Right cardiac atrium (tissue), 5 donors: ENCODE measurements around the gene ATF4. TPM values are rescaled to one million over a fixed set of nuclear protein-coding genes. Genes with fewer than 3 reads are reported as not detected.
A peak's percentile ranks its signal among the peaks of the same experiment; 100 is the strongest.

ENCODE experiments used
- ATAC-seq, 2 donors: fragments of 200-7000 bp; cut with Tn5 transposase; one replicate each; pipeline versions ENCODE4 v1.8.0 to v1.9.1; 2020; ENCODE audit warnings: moderate library complexity in 2 of 2, mild to moderate bottlenecking in 1 of 2
- DNase-seq, 3 donors: peaks; one replicate each; pipeline ENCODE4 v3.0.0-alpha.2; 2020
- H3K27ac ChIP-seq: one replicate; pipeline ENCODE4 v1.5.1; 2013; ENCODE audit warnings: mild to moderate bottlenecking, low read length, control low read depth, moderate library complexity
- H3K27me3 ChIP-seq: one replicate; pipeline ENCODE4 v1.6.1; 2013; ENCODE audit not compliant: control insufficient read depth, insufficient read depth
- H3K4me1 ChIP-seq: one replicate; pipeline ENCODE4 v1.6.1; 2013; ENCODE audit warnings: low read length; ENCODE audit not compliant: control insufficient read depth, insufficient read depth
- H3K4me3 ChIP-seq: one replicate; pipeline ENCODE4 v1.5.1; 2013; ENCODE audit warnings: low read length, control low read depth
- H3K9me3 ChIP-seq: one replicate; pipeline ENCODE4 v1.6.1; 2013; ENCODE audit warnings: low read length; ENCODE audit not compliant: control insufficient read depth
- WGBS: extraction: QIAGEN DNeasy Blood & Tissue Kit; methylation state at CpG from one replicate; pipeline ENCODE4 v1.1.7; 2013; 5-methylcytosine and 5-hydroxymethylcytosine counted together
- intact Hi-C, 4 donors: fragments of 100-400 bp; cut with DNase I; formaldehyde crosslinking; loops; one replicate each; pipeline versions ENCODE4 v1.11.0 to v1.14.0; 2022 to 2023
- polyA plus RNA-seq: library from polyadenylated mRNA; stranded (reverse); fragments of 200-250 nt; gene quantifications from one replicate; pipeline ENCODE4 v1.2.3, GENCODE V29; 2013
- total RNA-seq, 4 donors: library from RNA; stranded (reverse); fragmentation: NEBNext Ultra II Directional; extraction: Animal tissue kit (Norgen Biotek cat#: 25700); gene quantifications; one replicate each; pipeline ENCODE4 v1.2.1, GENCODE V29; 2021
- donor health status: healthy with polysubstance abuse.
- donor health status: DM: no; HTN: yes; CAD: no.
- donor health status: DM: no; HTN: no; CAD: no.
- donor health status: DM: no; HTN: yes; CAD: no; lungs with severe emphysema.
- donor health status: DM: yes; HTN: yes; CAD: no.

ATF4 gene
- total and polyA plus RNA-seq, 5 donors, result 156 to 254 (median 193) TPM

GRCh38 chr22:39478441-39478850 is 41.9 kb upstream of the ATF4 start:
- 46% methylated on average over 9 of the region's 9 CpGs for WGBS
- no peak overlapping the region for H3K27ac ChIP-seq
- intact Hi-C loops, result no loop called here
- no peaks in the 10 kb centered on the region for H3K27me3 ChIP-seq
- no peaks in the 10 kb centered on the region for H3K9me3 ChIP-seq
- ATAC-seq, result peak; percentile 29 to 44
- no peak overlapping the region for H3K4me3 ChIP-seq
- peaks cover 7% of the 10 kb centered on the region for H3K4me1 ChIP-seq
- DNase-seq, result peak in 1 of 3 donors; percentile 71

GRCh38 chr22:39479254-39479653 is 41.1 kb upstream of the ATF4 start:
- Histone ChIP-seq H3K4me1 (peaks cover 7% of the 10 kb centered on the region), H3K4me3 (no peak overlapping the region), H3K27me3 (no peaks in the 10 kb centered on the region), H3K9me3 (no peaks in the 10 kb centered on the region), H3K27ac (no peak overlapping the region)
- WGBS, result 86% methylated on average over 3 of the region's 3 CpGs
- DNase-seq (peak in 1 of 3 donors; percentile 29), ATAC-seq (no peak)
- intact Hi-C loops, result no loop called here

- H3K27ac ChIP-seq, result no peak overlapping the region
- intact Hi-C loops, result no loop called here
- DNase-seq (no peak), ATAC-seq (no peak)
- no peaks in the 10 kb centered on the region for H3K9me3 ChIP-seq
- H3K4me1 ChIP-seq, result peaks cover 7% of the 10 kb centered on the region
- H3K4me3 ChIP-seq, result no peak overlapping the region
- 72% methylated on average over 1 of the region's 1 CpG for WGBS
- H3K27me3 ChIP-seq, result no peaks in the 10 kb centered on the region
Observed at GRCh38 chr22:39480557-39480956, 39.8 kb upstream of the ATF4 start.

- H3K27ac ChIP-seq, result no peak overlapping the region
- 95% methylated on average over 16 of the region's 16 CpGs for WGBS
- DNase-seq (no peak), ATAC-seq (no peak)
- peaks cover 5% of the 10 kb centered on the region for H3K4me1 ChIP-seq
- no peaks in the 10 kb centered on the region for H3K27me3 ChIP-seq
- H3K9me3 ChIP-seq, result no peaks in the 10 kb centered on the region
- intact Hi-C loops, result no loop called here
- no peak overlapping the region for H3K4me3 ChIP-seq
Observed at GRCh38 chr22:39481054-39481453, 39.3 kb upstream of the ATF4 start.

- DNase-seq (peak in 1 of 3 donors; percentile 8), ATAC-seq (no peak)
- Histone ChIP-seq H3K9me3 (no peaks in the 10 kb centered on the region), H3K4me3 (no peak overlapping the region), H3K4me1 (peaks cover 3% of the 10 kb centered on the region), H3K27ac (no peak overlapping the region), H3K27me3 (no peaks in the 10 kb centered on the region)
- intact Hi-C loops, result no loop called here
- WGBS, result 94% methylated on average over 5 of the region's 5 CpGs
Observed at GRCh38 chr22:39481595-39481994, 38.8 kb upstream of the ATF4 start.

GRCh38 chr22:39482768-39483167 is 37.6 kb upstream of the ATF4 start:
- Histone ChIP-seq H3K4me3 (no peak overlapping the region), H3K27me3 (no peaks in the 10 kb centered on the region), H3K9me3 (no peaks in the 10 kb centered on the region), H3K4me1 (peaks cover 3% of the 10 kb centered on the region), H3K27ac (no peak overlapping the region)
- 81% methylated on average over 3 of the region's 3 CpGs for WGBS
- DNase-seq (peak in 1 of 3 donors; percentile 32), ATAC-seq (no peak)
- intact Hi-C loops, result no loop called here

- no peaks in the 10 kb centered on the region for H3K9me3 ChIP-seq
- no peak overlapping the region for H3K27ac ChIP-seq
- H3K4me3 ChIP-seq, result no peak overlapping the region
- H3K27me3 ChIP-seq, result no peaks in the 10 kb centered on the region
- DNase-seq (peak in 2 of 3 donors; percentile 56 to 63), ATAC-seq (peak; percentile 5 to 61)
- WGBS, result 85% methylated on average over 45 of the region's 45 CpGs
- H3K4me1 ChIP-seq, result no peaks in the 10 kb centered on the region
- intact Hi-C loops, result no loop called here
Observed at GRCh38 chr22:39486951-39487825, 33.2 kb upstream of the ATF4 start.

- H3K27me3 ChIP-seq, result no peaks in the 10 kb centered on the region
- H3K27ac ChIP-seq, result no peak overlapping the region
- H3K4me3 ChIP-seq, result no peak overlapping the region
- H3K4me1 ChIP-seq, result no peaks in the 10 kb centered on the region
- intact Hi-C loops, result no loop called here
- WGBS, result 97% methylated on average over 70 of the region's 70 CpGs
- DNase-seq, result peak in 2 of 3 donors; percentile 48 to 64
- no peaks in the 10 kb centered on the region for H3K9me3 ChIP-seq
- no peak for ATAC-seq
Observed at GRCh38 chr22:39487826-39488520, 32.4 kb upstream of the ATF4 start.

- ATAC-seq (no peak), DNase-seq (peak in 2 of 3 donors; percentile 41 to 62)
- no peaks in the 10 kb centered on the region for H3K9me3 ChIP-seq
- 93% methylated on average over 39 of the region's 39 CpGs for WGBS
- H3K4me3 ChIP-seq, result no peak overlapping the region
- no peaks in the 10 kb centered on the region for H3K27me3 ChIP-seq
- no peak overlapping the region for H3K27ac ChIP-seq
- H3K4me1 ChIP-seq, result no peaks in the 10 kb centered on the region
- intact Hi-C loops, result no loop called here
Observed at GRCh38 chr22:39488563-39489083, 31.7 kb upstream of the ATF4 start.

GRCh38 chr22:39489094-39490068 is 31.0 kb upstream of the ATF4 start:
- H3K27me3 ChIP-seq, result no peaks in the 10 kb centered on the region
- no peaks in the 10 kb centered on the region for H3K4me1 ChIP-seq
- DNase-seq (peak in 2 of 3 donors; percentile 56 to 60), ATAC-seq (no peak)
- no peak overlapping the region for H3K27ac ChIP-seq
- H3K9me3 ChIP-seq, result no peaks in the 10 kb centered on the region
- intact Hi-C loops, result loop anchor here in 1 of 4 donors (5.0 kb wide), 1 partner anchor 38 kb away; no protein-coding TSS in a partner anchor
- no peak overlapping the region for H3K4me3 ChIP-seq
- WGBS, result 82% methylated on average over 17 of the region's 17 CpGs
